ENCODE results near the gene GRB10.

- TF ChIP-seq CTCF (IDR thresholded peaks at IDR 0.05; ENCODE audit: poor library complexity, severe bottlenecking) = no peak
- TF ChIP-seq MXI1 (conservative IDR thresholded peaks at IDR 0.05; ENCODE audit: poor library complexity, severe bottlenecking) = no peak
Observed at GRCh38 chr7:50627824-50628361, 154.8 kb downstream of the GRB10 start.
